Neural crest cell (in vitro differentiated cells): Measurements from ENCODE around the gene PDGFRB. TPM values are rescaled to one million over a fixed set of nuclear protein-coding genes. Genes with fewer than 3 reads are reported as not detected.

Experiments used
- DNase-seq: peaks from one replicate; pipeline ENCODE4 v3.0.0; 2021; ENCODE audit warnings: low read depth, mixed read lengths, low spot score
- H3K27ac Mint-ChIP-seq: one replicate; pipeline ENCODE4 v1.8.0; 2021; ENCODE audit warnings: mild to moderate bottlenecking, mixed read lengths; ENCODE audit not compliant: unreplicated experiment
- H3K27me3 Mint-ChIP-seq: 2 replicates; pipeline ENCODE4 v1.8.0; 2021; ENCODE audit warnings: low read depth, mild to moderate bottlenecking, mixed read lengths
- H3K36me3 Mint-ChIP-seq: 2 replicates; pipeline ENCODE4 v1.8.0; 2021; ENCODE audit warnings: low read depth, mild to moderate bottlenecking, mixed read lengths
- H3K4me1 Mint-ChIP-seq: 2 replicates; pipeline ENCODE4 v1.8.0; 2021; ENCODE audit warnings: mixed read lengths
- H3K4me3 Mint-ChIP-seq: one replicate; pipeline ENCODE4 v1.8.0; 2021; ENCODE audit warnings: mild to moderate bottlenecking, mixed read lengths
- H3K9me3 Mint-ChIP-seq: 2 replicates; pipeline ENCODE4 v1.8.0; 2021; ENCODE audit warnings: mixed read lengths
- CTCF ChIP-seq: fragments of 200-600 bp; sonication (generic); conservative IDR thresholded peaks from 2 replicates; pipeline ENCODE4 v1.5.0; 2021; ENCODE audit warnings: antibody characterized with exemption, mild to moderate bottlenecking
- total RNA-seq: library from RNA; stranded (reverse); gene quantifications from 2 replicates; pipeline ENCODE4 v1.2.1, GENCODE V29; 2021

Gene PDGFRB
- total RNA-seq, 1 donor from 2014 or later, result 10.8 TPM

DNA sequence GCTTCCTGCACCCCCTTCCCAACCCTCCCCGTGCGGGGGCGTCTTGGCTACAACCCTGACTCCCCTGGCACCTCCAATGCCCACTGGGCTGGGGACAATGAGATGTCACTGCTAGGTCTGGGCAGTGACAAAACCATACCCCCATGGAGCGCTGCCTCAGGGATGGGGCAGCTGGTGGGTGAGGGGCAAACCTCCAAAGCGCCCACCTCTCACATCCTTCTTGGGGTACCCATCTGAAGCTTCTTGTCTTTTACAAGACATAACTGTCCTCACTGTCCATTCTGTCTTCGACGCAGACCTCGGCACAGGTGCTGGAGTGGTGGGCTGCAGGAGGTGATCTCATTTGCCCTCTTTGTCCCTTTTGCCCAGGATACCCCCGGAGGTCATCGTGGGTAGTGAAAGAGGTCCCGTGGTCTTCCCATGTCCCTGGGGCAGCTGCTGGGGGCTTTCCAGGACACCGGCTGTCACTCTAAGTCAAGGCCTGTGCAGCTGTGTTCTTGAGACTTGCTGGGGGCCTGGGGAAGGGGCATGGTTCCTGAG lies 41.5 kb downstream of the PDGFRB start:
- no peak overlapping the region for H3K4me3 Mint-ChIP-seq
- H3K4me1 Mint-ChIP-seq, result peaks cover 17% of the 10 kb centered on the region
- no peaks in the 10 kb centered on the region for H3K27me3 Mint-ChIP-seq
- TF ChIP-seq CTCF, result no peak
- DNase-seq, result no peak
- H3K36me3 Mint-ChIP-seq, result no peaks in the 10 kb centered on the region
- H3K27ac Mint-ChIP-seq, result no peak overlapping the region
- H3K9me3 Mint-ChIP-seq, result no peaks in the 10 kb centered on the region

GRCh38 chr5:150113047-150113744 lies 42.4 kb downstream of the PDGFRB start:
- no peaks in the 10 kb centered on the region for H3K9me3 Mint-ChIP-seq
- no peak overlapping the region for H3K27ac Mint-ChIP-seq
- H3K4me3 Mint-ChIP-seq, result no peak overlapping the region
- peaks cover 19% of the 10 kb centered on the region for H3K4me1 Mint-ChIP-seq
- no peak for DNase-seq
- peaks cover under 1% of the 10 kb centered on the region for H3K27me3 Mint-ChIP-seq
- no peaks in the 10 kb centered on the region for H3K36me3 Mint-ChIP-seq
- no peak for TF ChIP-seq CTCF

GRCh38 chr5:150112201-150113046 lies 43.2 kb downstream of the PDGFRB start:
- H3K4me1 Mint-ChIP-seq, result peaks cover 25% of the 10 kb centered on the region
- H3K27ac Mint-ChIP-seq, result no peak overlapping the region
- DNase-seq, result no peak
- no peak overlapping the region for H3K4me3 Mint-ChIP-seq
- no peak for TF ChIP-seq CTCF
- H3K36me3 Mint-ChIP-seq, result no peaks in the 10 kb centered on the region
- H3K27me3 Mint-ChIP-seq, result peaks cover 2% of the 10 kb centered on the region
- no peaks in the 10 kb centered on the region for H3K9me3 Mint-ChIP-seq

- H3K27me3 Mint-ChIP-seq, result peaks cover 2% of the 10 kb centered on the region
- TF ChIP-seq CTCF, result no peak
- DNase-seq, result no peak
- no peaks in the 10 kb centered on the region for H3K9me3 Mint-ChIP-seq
- no peak overlapping the region for H3K4me3 Mint-ChIP-seq
- H3K4me1 Mint-ChIP-seq, result peaks cover 25% of the 10 kb centered on the region
- no peak overlapping the region for H3K27ac Mint-ChIP-seq
- H3K36me3 Mint-ChIP-seq, result no peaks in the 10 kb centered on the region
These were observed 44.5 kb downstream of the PDGFRB start for GRCh38 chr5:150111122-150111521.

- H3K27me3 Mint-ChIP-seq, result peaks cover 2% of the 10 kb centered on the region
- H3K4me3 Mint-ChIP-seq, result no peak overlapping the region
- no peak for DNase-seq
- H3K9me3 Mint-ChIP-seq, result no peaks in the 10 kb centered on the region
- H3K36me3 Mint-ChIP-seq, result no peaks in the 10 kb centered on the region
- H3K4me1 Mint-ChIP-seq, result peaks cover 25% of the 10 kb centered on the region
- TF ChIP-seq CTCF, result no peak
- H3K27ac Mint-ChIP-seq, result no peak overlapping the region
These were observed 45.7 kb downstream of the PDGFRB start for GRCh38 chr5:150109921-150110320.
